ENCODE measurements around the gene EPHB4. TPM values are rescaled to one million over a fixed set of nuclear protein-coding genes. Genes with fewer than 3 reads are reported as not detected.
"Not testable (repeated sequence)": the region's sequence is repeated elsewhere in the genome, so short reads cannot be mapped to it uniquely, and the experiment has no call there.

Gene EPHB4
- total RNA-seq, 4 donors from 2014 or later, result 19.0 to 55.6 (median 41.5) TPM

GRCh38 chr7:100861616-100861985, 34.3 kb upstream of the EPHB4 start:
- ATAC-seq, result no peak
- H3K4me1 ChIP-seq, result peaks cover 0 to 22% (median 5%) of the 10 kb centered on the region in 3 donors
- WGBS, 2 donors (ENCODE audit: low coverage in 1 of 2), result 80% methylated on average over 1 of the region's 14 CpGs; no CpG with 5 or more reads in 1 of the 2 donors
- no peaks in the 10 kb centered on the region for H3K27me3 ChIP-seq
- no peak overlapping the region for H3K27ac ChIP-seq
- TF ChIP-seq CTCF (IDR thresholded peaks at IDR 0.05), result no peak
- no peak for TF ChIP-seq POLR2AphosphoS5 (IDR thresholded peaks at IDR 0.05)
- TF ChIP-seq POLR2A (IDR thresholded peaks at IDR 0.05), result no peak
- H3K9me3 ChIP-seq, result no peaks in the 10 kb centered on the region
- peaks cover 0 to 69% of the 10 kb centered on the region in 2 donors for H3K36me3 ChIP-seq
- H3K4me3 ChIP-seq, result no peak overlapping the region

- peaks cover 0 to 75% of the 10 kb centered on the region in 2 donors for H3K36me3 ChIP-seq
- H3K4me3 ChIP-seq, result no peak overlapping the region
- no peak overlapping the region for H3K27ac ChIP-seq
- no peaks in the 10 kb centered on the region for H3K9me3 ChIP-seq
- H3K4me1 ChIP-seq, result peaks cover 0 to 16% (median 0%) of the 10 kb centered on the region in 3 donors
- H3K27me3 ChIP-seq, result no peaks in the 10 kb centered on the region
- WGBS, 2 donors (ENCODE audit: low coverage in 1 of 2), result 100% methylated on average over 2 of the region's 18 CpGs; no CpG with 5 or more reads in 1 of the 2 donors
- TF ChIP-seq CTCF (IDR thresholded peaks at IDR 0.05) (no peak), EP300 (IDR thresholded peaks at IDR 0.05) (no peak), POLR2A (IDR thresholded peaks at IDR 0.05) (no peak), POLR2AphosphoS5 (IDR thresholded peaks at IDR 0.05) (no peak)
- no peak for ATAC-seq
These were observed 33.6 kb upstream of the EPHB4 start for GRCh38 chr7:100860702-100861615.

- Histone ChIP-seq H3K27me3 (no peaks in the 10 kb centered on the region), H3K4me1 (peaks cover 0 to 9% (median 0%) of the 10 kb centered on the region in 3 donors), H3K27ac (no peak overlapping the region), H3K4me3 (no peak overlapping the region), H3K9me3 (no peaks in the 10 kb centered on the region), H3K36me3 (peaks cover 0 to 85% of the 10 kb centered on the region in 2 donors)
- WGBS, 2 donors (ENCODE audit: low coverage in 1 of 2), result 87 to 100% methylated on average over 1 to 6 of the region's 15 CpGs
- no peak for TF ChIP-seq POLR2A (IDR thresholded peaks at IDR 0.05)
- no peak for TF ChIP-seq POLR2AphosphoS5 (IDR thresholded peaks at IDR 0.05)
- ATAC-seq, result no peak
These were observed 32.5 kb upstream of the EPHB4 start for GRCh38 chr7:100859856-100860255.

- TF ChIP-seq POLR2AphosphoS5 (IDR thresholded peaks at IDR 0.05) (no peak), POLR2A (IDR thresholded peaks at IDR 0.05) (no peak), EP300 (IDR thresholded peaks at IDR 0.05) (no peak), CTCF (IDR thresholded peaks at IDR 0.05) (no peak)
- Histone ChIP-seq H3K9me3 (no peaks in the 10 kb centered on the region), H3K36me3 (peaks cover 0 to 67% of the 10 kb centered on the region in 2 donors), H3K4me1 (peaks cover 0 to 25% (median 3%) of the 10 kb centered on the region in 3 donors), H3K4me3 (no peak overlapping the region), H3K27me3 (no peaks in the 10 kb centered on the region), H3K27ac (no peak overlapping the region)
- WGBS, 2 donors (ENCODE audit: low coverage in 1 of 2), result 88% methylated on average over 3 of the region's 16 CpGs; no CpG with 5 or more reads in 1 of the 2 donors
- ATAC-seq, result no peak
These were observed 29.6 kb upstream of the EPHB4 start for GRCh38 chr7:100856871-100857282.

GRCh38 chr7:100855515-100855914, 28.2 kb upstream of the EPHB4 start:
- ATAC-seq, result no peak
- WGBS, 2 donors (ENCODE audit: low coverage in 1 of 2), result 100% methylated on average over 5 of the region's 10 CpGs; no CpG with 5 or more reads in 1 of the 2 donors
- no peak overlapping the region for H3K4me3 ChIP-seq
- TF ChIP-seq CTCF (IDR thresholded peaks at IDR 0.05) (no peak), EP300 (IDR thresholded peaks at IDR 0.05) (no peak), POLR2A (IDR thresholded peaks at IDR 0.05) (no peak), POLR2AphosphoS5 (IDR thresholded peaks at IDR 0.05) (no peak)
- H3K27ac ChIP-seq, result no peak overlapping the region
- H3K9me3 ChIP-seq, result no peaks in the 10 kb centered on the region
- peaks cover 0 to 54% of the 10 kb centered on the region in 2 donors for H3K36me3 ChIP-seq
- peaks cover 0 to 31% (median 3%) of the 10 kb centered on the region in 3 donors for H3K4me1 ChIP-seq
- H3K27me3 ChIP-seq, result no peaks in the 10 kb centered on the region

- H3K4me3 ChIP-seq, H3K27ac ChIP-seq, H3K27me3 ChIP-seq, H3K9me3 ChIP-seq, ATAC-seq: not testable (repeated sequence)
- 81 to 100% methylated on average over 1 to 2 of the region's 9 CpGs for WGBS, 2 donors (ENCODE audit: low coverage in 1 of 2)
- peaks cover 0 to 47% of the 10 kb centered on the region in 2 donors for H3K36me3 ChIP-seq
- peaks cover 0 to 31% (median 3%) of the 10 kb centered on the region in 3 donors for H3K4me1 ChIP-seq
These were observed 27.6 kb upstream of the EPHB4 start for GRCh38 chr7:100854899-100855298.
